Thoracic aorta (tissue), 2 donors: ENCODE measurements around the gene SDHAF1. TPM values are rescaled to one million over a fixed set of nuclear protein-coding genes. Genes with fewer than 3 reads are reported as not detected.
A peak's percentile ranks its signal among the peaks of the same experiment; 100 is the strongest.

Experiments
- ATAC-seq: fragments of 150-250 bp; one replicate; pipeline ENCODE4 v1.8.0; 2017; ENCODE audit warnings: low read depth; ENCODE audit not compliant: insufficient number of reproducible peaks, low FRiP score
- DNase-seq: peaks from one replicate; pipeline ENCODE4 v3.0.0-alpha.2; 2020; ENCODE audit warnings: low spot score
- H3K27ac ChIP-seq, 2 donors: fragments of 200-600 bp; sonication (generic); 1 replicate in 1 of 2; 2 replicates in 1 of 2; pipeline ENCODE4 v1.5.1; 2016; ENCODE audit warnings: mild to moderate bottlenecking in 2 of 2, moderate library complexity in 2 of 2
- H3K27me3 ChIP-seq: fragments of 200-600 bp; sonication (generic); replicated peaks from 2 replicates; pipeline ENCODE4 v1.6.0; 2016; ENCODE audit warnings: mild to moderate bottlenecking; ENCODE audit not compliant: insufficient read depth
- H3K36me3 ChIP-seq: fragments of 200-600 bp; sonication (generic); one replicate; pipeline ENCODE4 v1.5.1; 2016
- H3K4me1 ChIP-seq, 2 donors: fragments of 200-600 bp; sonication (generic); 1 replicate in 1 of 2; 2 replicates in 1 of 2; pipeline versions ENCODE4 v1.5.1 to v1.6.0; 2016; ENCODE audit warnings: low read depth in 2 of 2, mild to moderate bottlenecking in 1 of 2; ENCODE audit not compliant: control insufficient read depth in 1 of 2
- H3K4me3 ChIP-seq: fragments of 200-600 bp; sonication (generic); 2 replicates; pipeline ENCODE4 v1.5.1; 2016; ENCODE audit warnings: mild to moderate bottlenecking
- H3K9me3 ChIP-seq: fragments of 200-600 bp; sonication (generic); 2 replicates; pipeline ENCODE4 v1.5.1; 2016
- total RNA-seq, 2 donors: library from RNA; depleted of rRNA; stranded (reverse); fragments of >200 nt; gene quantifications; one replicate each; pipeline versions ENCODE4 v1.1.0 to v1.2.3, GENCODE V29; 2016
- TF ChIP-seq, protein P1 (sequence below): fragments of 200-600 bp; sonication (generic); IDR thresholded peaks from one replicate; pipeline ENCODE4 v1.5.1; 2019; ENCODE audit warnings: antibody characterized with exemption

Gene SDHAF1
- total RNA-seq, 2 donors from 2014 or later: 43.0 to 70.5 TPM

DNA sequence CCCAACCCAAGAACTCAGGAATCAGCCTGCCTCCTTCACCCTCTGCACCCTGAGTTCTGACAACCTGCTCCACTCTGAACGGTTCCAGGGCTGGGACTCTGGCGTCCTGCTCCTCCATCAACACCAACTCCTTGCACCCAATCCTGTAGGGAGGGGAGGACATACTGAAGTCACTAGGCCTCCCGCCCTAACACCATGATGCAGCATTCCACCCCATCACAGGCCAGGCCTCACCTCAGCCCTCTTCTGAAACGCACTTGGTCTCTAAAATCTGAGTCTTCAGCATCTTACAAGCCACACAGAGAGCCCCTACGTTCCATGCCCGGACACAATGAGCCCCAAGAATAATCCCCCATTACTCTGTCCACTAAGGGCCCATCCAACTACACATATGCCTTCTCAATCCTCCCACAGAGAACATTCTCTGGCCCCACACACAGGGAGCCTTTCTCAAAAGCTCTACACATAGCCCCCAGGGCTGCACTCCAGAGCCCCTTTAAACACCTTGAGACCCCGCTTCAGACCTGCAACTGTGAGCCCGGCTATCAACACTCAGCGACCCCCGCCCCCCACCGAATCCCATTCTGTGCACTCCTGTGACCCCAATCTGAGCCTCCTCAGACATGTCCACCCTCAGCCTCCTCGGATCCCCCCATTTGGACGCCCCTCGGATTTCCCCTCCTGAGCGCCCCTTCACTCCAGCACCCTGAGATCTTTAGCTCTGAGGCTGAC, 18.5 kb downstream of the SDHAF1 start:
- DNase-seq: no peak
- peak overlapping the region; percentile 79 for H3K4me3 ChIP-seq
- H3K27me3 ChIP-seq: no peaks in the 10 kb centered on the region
- peaks cover 10% of the 10 kb centered on the region for H3K36me3 ChIP-seq
- H3K9me3 ChIP-seq: no peaks in the 10 kb centered on the region
- peak overlapping the region; percentile 80 to 81 for H3K27ac ChIP-seq
- ATAC-seq: no peak
- H3K4me1 ChIP-seq: peaks cover 8 to 26% of the 10 kb centered on the region in 2 donors
- TF ChIP-seq, protein P1, sequence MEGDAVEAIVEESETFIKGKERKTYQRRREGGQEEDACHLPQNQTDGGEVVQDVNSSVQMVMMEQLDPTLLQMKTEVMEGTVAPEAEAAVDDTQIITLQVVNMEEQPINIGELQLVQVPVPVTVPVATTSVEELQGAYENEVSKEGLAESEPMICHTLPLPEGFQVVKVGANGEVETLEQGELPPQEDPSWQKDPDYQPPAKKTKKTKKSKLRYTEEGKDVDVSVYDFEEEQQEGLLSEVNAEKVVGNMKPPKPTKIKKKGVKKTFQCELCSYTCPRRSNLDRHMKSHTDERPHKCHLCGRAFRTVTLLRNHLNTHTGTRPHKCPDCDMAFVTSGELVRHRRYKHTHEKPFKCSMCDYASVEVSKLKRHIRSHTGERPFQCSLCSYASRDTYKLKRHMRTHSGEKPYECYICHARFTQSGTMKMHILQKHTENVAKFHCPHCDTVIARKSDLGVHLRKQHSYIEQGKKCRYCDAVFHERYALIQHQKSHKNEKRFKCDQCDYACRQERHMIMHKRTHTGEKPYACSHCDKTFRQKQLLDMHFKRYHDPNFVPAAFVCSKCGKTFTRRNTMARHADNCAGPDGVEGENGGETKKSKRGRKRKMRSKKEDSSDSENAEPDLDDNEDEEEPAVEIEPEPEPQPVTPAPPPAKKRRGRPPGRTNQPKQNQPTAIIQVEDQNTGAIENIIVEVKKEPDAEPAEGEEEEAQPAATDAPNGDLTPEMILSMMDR: no peak

DNA sequence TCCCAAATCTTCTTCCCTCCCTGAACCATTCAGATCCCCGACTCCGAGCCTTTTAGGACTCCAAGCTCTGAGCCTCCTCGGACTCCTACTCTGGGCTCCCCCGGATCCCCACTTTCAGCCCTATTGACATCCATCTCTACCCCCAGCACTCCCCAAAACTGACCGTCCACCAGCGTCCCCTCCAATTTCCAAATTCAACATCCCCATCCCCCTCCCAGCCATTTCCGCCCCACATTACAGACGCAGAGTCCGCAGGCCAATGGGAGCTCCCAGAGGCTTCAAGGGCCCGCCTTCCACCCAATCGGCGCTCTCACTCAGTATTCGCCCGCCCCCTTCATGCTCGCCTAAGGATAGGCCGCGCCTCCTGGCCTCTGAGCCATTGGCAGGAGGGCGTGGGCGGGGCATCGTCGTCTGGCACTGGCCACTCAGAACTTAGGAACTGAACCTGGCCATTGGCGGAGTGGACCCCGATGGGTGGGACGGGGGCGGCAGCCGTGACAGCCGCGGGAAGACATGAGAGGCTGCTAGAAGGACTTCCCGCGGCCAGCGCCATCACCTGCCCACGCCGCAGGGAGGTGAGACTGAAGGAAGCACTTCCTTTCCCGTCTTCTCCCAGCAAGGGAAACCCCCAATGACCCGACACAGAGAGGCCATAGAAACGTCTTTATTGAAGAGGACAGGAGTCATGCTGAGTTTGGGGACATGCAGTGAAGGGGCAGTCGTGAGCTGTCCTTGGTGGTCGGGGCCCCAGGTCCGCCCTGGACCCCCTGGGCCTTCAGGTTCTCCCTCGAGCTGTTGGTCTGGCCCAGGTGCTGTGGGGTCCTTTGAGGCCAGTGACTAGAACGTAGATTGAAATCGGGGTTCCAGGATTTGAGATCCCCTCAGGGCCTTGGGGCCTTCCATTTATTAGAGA, 19.3 kb downstream of the SDHAF1 start, which contains the start of gene ALKBH6:
TSS of gene ALKBH6 (minus strand) at position 202 of the 913 bp plus-strand sequence. CDS start 816 bp downstream, outside the sequence.
- peak; percentile 100 for DNase-seq
- Histone ChIP-seq H3K36me3 (peaks cover 10% of the 10 kb centered on the region), H3K9me3 (no peaks in the 10 kb centered on the region), H3K27me3 (no peaks in the 10 kb centered on the region), H3K4me3 (peak within 1 kb of the TSS; percentile 79), H3K4me1 (peaks cover 4 to 18% of the 10 kb centered on the region in 2 donors), H3K27ac (peak within 1 kb of the TSS; percentile 80 to 81)
- TF ChIP-seq, protein P1: no peak
- ATAC-seq: peak; percentile 94

DNA sequence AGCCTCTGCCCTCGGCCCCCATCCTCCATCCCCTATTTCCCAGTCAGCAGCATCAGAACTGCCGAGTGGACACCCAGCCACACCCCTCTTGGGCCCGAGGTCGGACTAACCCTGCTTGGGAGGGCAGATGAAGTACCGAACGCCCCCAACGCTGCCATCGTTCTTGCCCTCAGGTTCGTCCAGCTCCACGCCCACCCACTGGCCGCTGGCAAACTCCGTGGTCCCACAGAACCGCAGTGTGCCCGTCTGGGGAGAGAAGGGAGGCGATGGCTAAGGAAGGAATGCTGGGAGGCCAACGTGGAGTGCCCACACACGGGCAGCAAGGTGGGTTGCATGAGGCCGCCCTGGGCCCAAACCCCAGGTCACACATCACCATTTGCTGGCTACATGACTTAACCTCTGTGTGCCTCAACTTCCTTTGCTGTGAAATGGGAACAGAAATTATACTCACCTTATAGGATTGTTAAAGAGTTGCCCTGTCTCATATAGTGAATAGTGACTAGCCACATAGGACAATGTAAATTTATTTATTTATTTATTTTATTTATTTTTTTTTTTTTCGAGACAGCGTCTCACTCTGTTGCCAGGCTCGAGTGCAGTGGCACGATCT, 24.2 kb downstream of the SDHAF1 start:
- Histone ChIP-seq H3K36me3 (peaks cover 15% of the 10 kb centered on the region), H3K4me3 (no peak overlapping the region)

DNA sequence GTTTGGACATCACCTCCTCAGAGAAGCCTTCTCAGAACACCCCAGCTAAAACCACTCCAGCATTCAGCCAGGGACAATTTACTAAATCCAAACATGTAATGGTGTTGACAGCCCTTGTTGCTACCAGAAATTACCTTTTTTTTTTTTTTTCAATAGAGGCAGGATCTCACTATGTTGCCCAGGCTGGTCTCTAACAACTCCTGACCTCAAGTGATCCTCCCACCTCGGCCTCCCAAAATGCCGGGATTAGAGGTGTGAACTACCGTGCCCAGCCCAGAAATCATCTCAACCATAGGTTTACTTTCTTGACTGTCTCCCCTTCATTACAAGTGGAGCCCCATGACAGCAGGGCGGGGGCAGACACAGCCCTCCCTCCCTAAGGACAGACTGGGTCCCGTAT, 28.4 kb downstream of the SDHAF1 start:
- no peak overlapping the region for H3K27ac ChIP-seq
- TF ChIP-seq, protein P1: no peak
- H3K9me3 ChIP-seq: no peaks in the 10 kb centered on the region
- no peaks in the 10 kb centered on the region for H3K4me1 ChIP-seq
- DNase-seq (no peak), ATAC-seq (no peak)
- no peak overlapping the region for H3K4me3 ChIP-seq
- H3K36me3 ChIP-seq: peaks cover 30% of the 10 kb centered on the region
- no peaks in the 10 kb centered on the region for H3K27me3 ChIP-seq

More for the DNA sequence above, 24.2 kb downstream of the SDHAF1 start:
- no peaks in the 10 kb centered on the region for H3K9me3 ChIP-seq
- no peak overlapping the region for H3K27ac ChIP-seq
- ATAC-seq: no peak
- peaks cover 4 to 6% of the 10 kb centered on the region in 2 donors for H3K4me1 ChIP-seq
- no peaks in the 10 kb centered on the region for H3K27me3 ChIP-seq
- no peak for DNase-seq
- TF ChIP-seq, protein P1: no peak
